Lung microvascular endothelial cell (primary cell): ENCODE measurements around the gene MEPE. TPM values are rescaled to one million over a fixed set of nuclear protein-coding genes. Genes with fewer than 3 reads are reported as not detected.

Source experiments
- DNase-seq, 2 donors: peaks; one replicate each; pipeline versions ENCODE4 v3.0.0 to v3.0.0-alpha.2; 2010; ENCODE audit warnings: low read depth in 2 of 2
- total RNA-seq: library from RNA; depleted of rRNA; stranded (reverse); fragments of >200 nt; gene quantifications from 2 replicates; pipeline ENCODE4 v1.2.1, GENCODE V29; 2014

MEPE gene
- total RNA-seq, 1 donor from 2014 or later, result not detected

- DNase-seq, result no peak
Observed at GRCh38 chr4:87840149-87840548, 7.4 kb downstream of the MEPE start.

- DNase-seq, result peak in 1 of 2 donors; percentile 54
Observed at GRCh38 chr4:87843936-87844335, 11.2 kb downstream of the MEPE start.

- no peak for DNase-seq
Observed at GRCh38 chr4:87844452-87844851, 11.7 kb downstream of the MEPE start.

- no peak for DNase-seq
Observed at GRCh38 chr4:87846226-87846625, 13.5 kb downstream of the MEPE start.

- DNase-seq, result peak; percentile 65 to 69
Observed at GRCh38 chr4:87848622-87849351, 16.0 kb downstream of the MEPE start.

- DNase-seq, result no peak
Observed at GRCh38 chr4:87849612-87850011, 16.8 kb downstream of the MEPE start.

- no peak for DNase-seq
Observed at GRCh38 chr4:87851332-87851731, 18.6 kb downstream of the MEPE start.

- DNase-seq, result no peak
Observed at GRCh38 chr4:87851953-87852352, 19.2 kb downstream of the MEPE start.

GRCh38 chr4:87853108-87853507 is 20.3 kb downstream of the MEPE start:
- peak; percentile 63 to 66 for DNase-seq

GRCh38 chr4:87853891-87854290 is 21.1 kb downstream of the MEPE start:
- no peak for DNase-seq

GRCh38 chr4:87855559-87855958 is 22.8 kb downstream of the MEPE start:
- DNase-seq, result no peak

- DNase-seq, result no peak
Observed at GRCh38 chr4:87856816-87857215, 24.0 kb downstream of the MEPE start.

- DNase-seq, result no peak
Observed at GRCh38 chr4:87857789-87858188, 25.0 kb downstream of the MEPE start.

- no peak for DNase-seq
Observed at GRCh38 chr4:87862236-87862635, 29.5 kb downstream of the MEPE start.

- DNase-seq, result no peak
Observed at GRCh38 chr4:87863486-87863885, 30.7 kb downstream of the MEPE start.

GRCh38 chr4:87864321-87864720 is 31.6 kb downstream of the MEPE start:
- DNase-seq, result no peak

GRCh38 chr4:87865288-87865687 is 32.5 kb downstream of the MEPE start:
- DNase-seq, result peak; percentile 10 to 11

GRCh38 chr4:87865960-87866598 is 33.3 kb downstream of the MEPE start:
- no peak for DNase-seq

- no peak for DNase-seq
Observed at GRCh38 chr4:87868522-87868921, 35.8 kb downstream of the MEPE start.

- no peak for DNase-seq
Observed at GRCh38 chr4:87872028-87872427, 39.3 kb downstream of the MEPE start.

GRCh38 chr4:87875191-87875590 is 42.4 kb downstream of the MEPE start:
- DNase-seq, result no peak

- no peak for DNase-seq
Observed at GRCh38 chr4:87880106-87880505, 47.3 kb downstream of the MEPE start.

GRCh38 chr4:87881115-87881514 is 48.3 kb downstream of the MEPE start:
- DNase-seq, result no peak
